ENCODE data around the gene TINCR. TPM values are rescaled to one million over a fixed set of nuclear protein-coding genes. Genes with fewer than 3 reads are reported as not detected.

Gene TINCR
- 0.17 TPM in 1 of 2 replicates, not detected in the other for total RNA-seq

GRCh38 chr19:5567360-5567969 is at the start of gene TINCR:
Gene TINCR (minus strand): TSS chr19:5567953.

Other genes with a start within 250 kb of the TINCR start
- 206 and 479 TPM in 2 replicates for gene PTPRS, start 227.1 kb downstream of the TINCR start, total RNA-seq
- not detected in 2 replicates for gene ZNRF4, start 112.5 kb downstream of the TINCR start, total RNA-seq
- 34.9 and 35.3 TPM in 2 replicates for gene SAFB2, start 54.8 kb upstream of the TINCR start, total RNA-seq
- 54.3 and 74.8 TPM in 2 replicates for gene SAFB, start 55.1 kb upstream of the TINCR start, total RNA-seq
- 28.1 and 29.5 TPM in 2 replicates for gene MICOS13, start 112.6 kb upstream of the TINCR start, total RNA-seq
- gene HSD11B1L, start 113.1 kb upstream of the TINCR start, total RNA-seq: 10.9 and 27.3 TPM in 2 replicates
- gene RPL36, start 122.3 kb upstream of the TINCR start, total RNA-seq: 387 and 403 TPM in 2 replicates
- gene LONP1, start 152.2 kb upstream of the TINCR start, total RNA-seq: 107 and 126 TPM in 2 replicates
- not detected in 2 replicates for gene CATSPERD, start 152.7 kb upstream of the TINCR start, total RNA-seq
- 0.44 and 0.50 TPM in 2 replicates for gene PRR22, start 216.8 kb upstream of the TINCR start, total RNA-seq
- 23.3 and 27.6 TPM in 2 replicates for gene DUS3L, start 223.2 kb upstream of the TINCR start, total RNA-seq
- gene NRTN, start 237.1 kb upstream of the TINCR start, total RNA-seq: 0.50 TPM in 1 of 2 replicates, not detected in the other

All from smooth muscle cell of trachea (primary cell).